Naive B cell (primary cell): ENCODE data around the gene RALGPS1. TPM values are rescaled to one million over a fixed set of nuclear protein-coding genes. Genes with fewer than 3 reads are reported as not detected.

Source experiments
- ATAC-seq, 2 donors: fragments of 150-1000 bp; cut with Tn5 transposase; 2 replicates each; pipeline ENCODE4 v1.10.0; 2021; ENCODE audit warnings: low read depth in 2 of 2, mild to moderate bottlenecking in 2 of 2, moderate library complexity in 2 of 2
- DNase-seq: peaks from one replicate; pipeline ENCODE4 v3.0.0; 2022
- H3K27ac Mint-ChIP-seq, 6 donors: one replicate each; pipeline ENCODE4 v1.8.0; 2020 to 2022; ENCODE audit warnings: mild to moderate bottlenecking in 6 of 6, mixed read lengths in 6 of 6, moderate library complexity in 5 of 6, inconsistent platforms in 2 of 6
- H3K27me3 Mint-ChIP-seq, 3 donors: one replicate each; pipeline ENCODE4 v1.8.0; 2021 to 2022; ENCODE audit warnings: mixed read lengths in 3 of 3, mild to moderate bottlenecking in 1 of 3
- H3K36me3 Mint-ChIP-seq, 2 donors: one replicate each; pipeline ENCODE4 v1.8.0; 2020 to 2022; ENCODE audit warnings: mixed read lengths in 2 of 2, inconsistent platforms in 1 of 2, mild to moderate bottlenecking in 1 of 2
- H3K4me1 Mint-ChIP-seq, 3 donors: one replicate each; pipeline ENCODE4 v1.8.0; 2020 to 2022; ENCODE audit warnings: mixed read lengths in 3 of 3, inconsistent platforms in 1 of 3, mild to moderate bottlenecking in 1 of 3, moderate library complexity in 1 of 3
- H3K4me3 Mint-ChIP-seq, 8 donors: one replicate each; pipeline ENCODE4 v1.8.0; 2020 to 2022; ENCODE audit warnings: mild to moderate bottlenecking in 8 of 8, mixed read lengths in 8 of 8, moderate library complexity in 8 of 8, inconsistent platforms in 2 of 8
- H3K9me3 Mint-ChIP-seq, 7 donors: one replicate each; pipeline ENCODE4 v1.8.0; 2020 to 2022; ENCODE audit warnings: mixed read lengths in 7 of 7, mild to moderate bottlenecking in 5 of 7, inconsistent platforms in 2 of 7, moderate library complexity in 1 of 7
- polyA plus RNA-seq, 6 donors: library from polyadenylated mRNA; unstranded; fragments of 300-500 nt; fragmentation: Illumina TruSeq; gene quantifications; one replicate each; pipeline ENCODE4 v1.2.3, GENCODE V29; 2021; ENCODE audit warnings: low read depth in 6 of 6

The RALGPS1 gene
- polyA plus RNA-seq, 6 donors from 2014 or later = 3.0 to 7.9 (median 5.4) TPM

DNA sequence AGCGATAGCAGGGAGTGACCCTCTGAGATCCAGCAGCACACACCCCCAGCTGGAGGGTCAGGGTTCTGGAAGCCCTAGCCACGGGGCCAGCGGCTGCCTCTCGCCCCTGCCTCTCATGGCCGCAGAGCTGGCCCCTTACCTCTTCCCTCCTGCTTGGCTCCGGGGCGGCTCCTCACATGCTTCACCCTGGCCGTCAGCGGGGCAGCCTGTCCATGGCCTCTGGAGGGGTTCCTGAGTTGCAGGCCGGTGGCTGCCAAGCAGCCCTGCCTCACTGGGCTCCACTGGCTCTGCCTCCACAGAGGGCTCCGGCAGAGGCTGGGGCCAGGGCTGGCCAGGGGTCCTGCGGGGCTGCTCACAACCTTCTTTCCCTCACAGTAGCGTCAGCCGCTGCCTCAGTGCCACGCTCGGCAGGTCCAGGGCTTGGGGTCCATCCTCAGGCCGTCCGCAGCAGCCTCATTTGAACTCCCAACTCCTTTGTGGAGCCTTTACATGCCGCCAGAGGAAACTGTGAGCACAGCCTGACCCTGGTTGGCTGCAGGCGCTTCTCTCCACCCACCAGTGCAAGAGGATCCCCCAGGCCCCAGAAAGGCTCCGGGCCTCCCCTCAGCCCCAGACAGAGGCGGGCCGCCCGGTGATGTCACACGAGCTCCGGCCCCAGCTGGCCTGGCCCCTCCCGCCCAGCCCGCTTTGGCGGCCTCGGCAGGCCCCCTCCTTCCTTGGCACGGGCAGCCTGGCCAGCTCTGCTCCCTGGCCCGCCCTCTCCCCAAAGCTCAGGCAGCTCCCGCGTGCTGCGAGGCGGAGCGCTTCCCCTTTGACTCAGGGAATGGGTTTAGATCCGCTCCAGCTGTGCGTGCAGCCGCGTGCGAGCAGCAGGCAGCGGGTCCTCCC, 207.8 kb downstream of the RALGPS1 start, which contains the start of gene ANGPTL2:
ANGPTL2 (minus strand) TSS at position 460 of the 888 bp plus-strand sequence. CDS start 13,904 bp downstream, outside the sequence.
- peaks cover 0 to 23% of the 10 kb centered on the region in 2 donors for H3K36me3 Mint-ChIP-seq
- peak within 1 kb of the TSS in 6 of 8 donors; percentile 57 to 65 (median 60) for H3K4me3 Mint-ChIP-seq
- peaks cover 24 to 48% (median 36%) of the 10 kb centered on the region in 3 donors for H3K4me1 Mint-ChIP-seq
- peak within 1 kb of the TSS in 2 of 6 donors; percentile 28 to 74 for H3K27ac Mint-ChIP-seq
- H3K9me3 Mint-ChIP-seq = no peaks in the 10 kb centered on the region
- DNase-seq = peak; percentile 9
- peak; percentile 73 to 75 for ATAC-seq
- peaks cover 11 to 52% (median 31%) of the 10 kb centered on the region in 3 donors for H3K27me3 Mint-ChIP-seq

DNA sequence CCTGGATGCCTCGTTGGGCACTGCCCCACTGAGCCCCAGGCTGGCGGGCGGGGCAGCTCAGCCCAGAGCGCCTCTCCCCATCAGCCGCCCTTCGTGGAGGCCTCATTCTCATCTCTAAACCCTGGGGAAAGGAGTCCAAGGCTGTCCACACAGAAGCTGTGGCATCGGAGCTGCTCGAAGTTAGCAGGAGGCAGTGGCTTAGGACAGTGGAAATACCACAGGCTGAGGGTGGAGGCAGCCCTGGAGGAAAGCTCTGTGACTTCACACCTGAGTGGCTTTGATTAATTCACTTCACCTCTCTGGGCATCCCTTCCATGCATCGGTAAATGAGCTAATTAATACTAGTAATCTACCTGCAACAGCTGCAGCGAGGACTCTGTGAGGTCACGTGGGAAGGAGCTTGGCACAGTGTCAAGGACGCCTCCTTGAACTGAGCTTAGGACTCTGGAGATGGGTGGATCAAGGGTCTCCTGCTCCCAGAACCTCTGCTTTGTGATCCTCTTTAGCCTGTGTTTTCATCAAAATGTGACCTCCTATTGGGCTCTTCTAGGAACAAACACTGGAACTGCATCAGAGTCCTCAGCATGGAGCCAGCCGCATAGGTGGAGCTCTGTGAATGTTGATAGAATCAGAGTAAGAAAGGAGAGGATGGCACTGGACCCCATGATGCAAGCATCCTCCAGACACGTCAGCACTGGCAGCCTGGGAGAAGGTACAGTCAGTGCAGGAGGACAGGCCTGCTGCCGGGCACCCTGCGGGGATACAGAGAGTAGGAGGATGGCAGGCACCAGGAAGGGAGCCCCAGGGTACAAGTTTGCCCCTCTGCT, 208.7 kb downstream of the RALGPS1 start:
- Mint-ChIP-seq H3K36me3 (peaks cover 0 to 24% of the 10 kb centered on the region in 2 donors), H3K4me3 (peak overlapping the region in 6 of 8 donors; percentile 58 to 65 (median 60)), H3K27ac (peak overlapping the region in 2 of 6 donors; percentile 28 to 74), H3K4me1 (peaks cover 23 to 48% (median 33%) of the 10 kb centered on the region in 3 donors), H3K9me3 (no peaks in the 10 kb centered on the region), H3K27me3 (peaks cover 11 to 52% (median 31%) of the 10 kb centered on the region in 3 donors)
- ATAC-seq (no peak), DNase-seq (no peak)

DNA sequence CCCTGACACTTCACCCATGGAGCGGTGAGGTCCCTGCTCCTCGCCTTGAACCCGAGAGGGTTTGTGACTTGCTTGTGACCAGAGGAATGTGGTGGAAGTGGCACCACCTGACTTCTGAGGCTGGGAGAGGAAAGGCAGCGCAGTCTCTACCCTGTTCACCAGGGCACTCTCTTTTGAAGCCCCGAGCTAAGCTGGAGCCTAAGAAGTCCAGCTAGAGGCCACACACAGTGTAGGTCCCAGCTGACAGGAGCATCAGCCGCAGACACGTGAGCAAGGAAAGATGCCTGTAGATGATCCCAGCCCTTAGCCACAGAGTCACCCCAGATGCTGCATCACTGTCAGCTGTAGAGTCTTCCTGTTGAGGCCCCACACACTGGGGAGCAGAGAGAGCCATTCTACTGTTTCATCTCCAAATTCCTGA, 209.5 kb downstream of the RALGPS1 start:
- no peak overlapping the region for H3K27ac Mint-ChIP-seq

DNA sequence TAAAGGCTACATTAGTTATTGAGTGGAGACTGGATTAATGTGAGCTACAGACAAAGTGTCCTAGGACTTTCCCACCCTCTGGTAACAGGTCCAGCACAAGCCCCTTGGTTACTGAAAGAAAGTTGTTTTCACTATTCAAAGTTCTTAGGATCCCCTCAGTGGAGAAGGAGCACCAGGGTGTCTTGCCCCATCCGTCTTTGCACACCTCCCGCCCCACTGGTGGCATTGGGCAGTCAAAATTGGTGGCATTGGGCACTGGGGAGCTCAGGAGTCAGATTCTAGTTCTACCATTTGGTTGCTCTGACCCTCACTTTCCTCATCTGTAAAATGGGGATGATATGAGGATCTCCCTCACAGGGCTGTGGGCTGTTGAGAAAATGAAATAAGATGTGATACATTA, 210.2 kb downstream of the RALGPS1 start:
- DNase-seq = no peak
- Mint-ChIP-seq H3K36me3 (peaks cover 0 to 14% of the 10 kb centered on the region in 2 donors), H3K27me3 (peaks cover 3 to 49% (median 29%) of the 10 kb centered on the region in 3 donors), H3K4me1 (peaks cover 15 to 36% (median 21%) of the 10 kb centered on the region in 3 donors), H3K4me3 (no peak overlapping the region), H3K27ac (no peak overlapping the region), H3K9me3 (no peaks in the 10 kb centered on the region)
- ATAC-seq = no peak

More for the DNA sequence above, 209.5 kb downstream of the RALGPS1 start:
- Mint-ChIP-seq H3K4me3 (no peak overlapping the region), H3K9me3 (no peaks in the 10 kb centered on the region), H3K36me3 (peaks cover 0 to 21% of the 10 kb centered on the region in 2 donors), H3K4me1 (peaks cover 17 to 40% (median 27%) of the 10 kb centered on the region in 3 donors), H3K27me3 (peaks cover 6 to 52% (median 31%) of the 10 kb centered on the region in 3 donors)
- DNase-seq = no peak
- ATAC-seq = no peak

DNA sequence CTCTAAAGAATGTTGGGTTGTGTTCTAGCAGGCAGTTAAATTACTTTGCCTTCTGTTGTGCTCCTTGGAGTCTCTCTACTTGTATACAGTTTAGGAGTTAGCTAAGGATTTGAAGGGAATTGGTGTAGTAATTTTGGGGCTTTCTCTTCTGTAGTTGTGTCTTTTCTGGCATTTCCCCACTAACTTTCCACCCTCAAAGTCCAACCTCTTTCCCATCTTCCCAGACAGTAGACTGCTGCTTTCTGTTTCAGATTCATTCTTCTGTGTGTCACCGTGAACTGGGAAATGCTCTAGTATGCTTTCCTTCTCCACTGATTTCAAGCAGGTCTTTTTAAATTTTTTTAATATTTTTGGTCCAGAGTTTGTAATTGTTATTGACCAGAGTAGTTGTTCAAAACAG, 212.4 kb downstream of the RALGPS1 start:
- peaks cover 0 to 11% of the 10 kb centered on the region in 2 donors for H3K36me3 Mint-ChIP-seq
- no peaks in the 10 kb centered on the region for H3K9me3 Mint-ChIP-seq
- H3K27me3 Mint-ChIP-seq = peaks cover 0 to 36% (median 14%) of the 10 kb centered on the region in 3 donors
- H3K4me1 Mint-ChIP-seq = peaks cover 10 to 26% (median 12%) of the 10 kb centered on the region in 3 donors
- no peak overlapping the region for H3K4me3 Mint-ChIP-seq
- ATAC-seq = no peak
- DNase-seq = no peak
- H3K27ac Mint-ChIP-seq = no peak overlapping the region

DNA sequence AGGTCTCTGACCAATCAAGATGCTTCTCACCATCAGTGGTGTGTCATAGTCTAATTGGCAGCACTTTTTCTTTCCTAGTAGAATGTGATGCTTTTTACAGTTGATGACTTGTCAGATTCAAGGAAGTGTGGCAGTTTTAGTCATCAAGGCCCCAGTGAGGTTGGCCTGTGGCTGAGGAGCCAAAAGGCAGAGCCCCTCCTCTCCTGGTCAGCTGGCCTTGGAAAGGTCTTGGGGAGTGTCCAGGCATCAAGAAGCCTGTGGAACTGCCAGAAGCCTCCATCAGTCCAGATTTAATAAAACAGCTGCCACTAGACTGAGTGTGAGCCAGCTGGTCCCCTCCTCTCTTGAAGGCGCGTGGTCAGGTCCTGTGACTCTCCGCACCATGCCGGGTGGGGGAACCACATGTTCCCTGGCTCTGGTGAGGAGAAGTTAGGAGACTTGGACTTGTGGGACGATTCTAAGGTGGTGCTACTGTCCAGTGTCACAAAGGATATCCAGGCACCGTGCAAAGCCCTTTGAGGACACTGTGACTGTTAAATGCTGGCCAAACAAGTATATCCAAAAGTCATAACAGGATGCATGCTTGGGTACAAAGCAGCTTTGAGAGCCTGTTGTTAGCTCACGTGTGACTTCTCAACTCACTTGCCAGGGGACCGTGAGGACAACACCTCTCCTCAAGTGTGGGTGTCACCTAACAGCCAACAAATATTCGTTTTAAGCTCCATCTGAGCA, 213.9 kb downstream of the RALGPS1 start:
- ATAC-seq = no peak
- H3K27ac Mint-ChIP-seq = no peak overlapping the region
- peaks cover 0 to 16% of the 10 kb centered on the region in 2 donors for H3K36me3 Mint-ChIP-seq
- no peak for DNase-seq
- no peak overlapping the region for H3K4me3 Mint-ChIP-seq
- peaks cover 0 to 11% (median 3%) of the 10 kb centered on the region in 3 donors for H3K4me1 Mint-ChIP-seq
- H3K27me3 Mint-ChIP-seq = peaks cover 0 to 21% (median 0%) of the 10 kb centered on the region in 3 donors
- H3K9me3 Mint-ChIP-seq = no peaks in the 10 kb centered on the region

DNA sequence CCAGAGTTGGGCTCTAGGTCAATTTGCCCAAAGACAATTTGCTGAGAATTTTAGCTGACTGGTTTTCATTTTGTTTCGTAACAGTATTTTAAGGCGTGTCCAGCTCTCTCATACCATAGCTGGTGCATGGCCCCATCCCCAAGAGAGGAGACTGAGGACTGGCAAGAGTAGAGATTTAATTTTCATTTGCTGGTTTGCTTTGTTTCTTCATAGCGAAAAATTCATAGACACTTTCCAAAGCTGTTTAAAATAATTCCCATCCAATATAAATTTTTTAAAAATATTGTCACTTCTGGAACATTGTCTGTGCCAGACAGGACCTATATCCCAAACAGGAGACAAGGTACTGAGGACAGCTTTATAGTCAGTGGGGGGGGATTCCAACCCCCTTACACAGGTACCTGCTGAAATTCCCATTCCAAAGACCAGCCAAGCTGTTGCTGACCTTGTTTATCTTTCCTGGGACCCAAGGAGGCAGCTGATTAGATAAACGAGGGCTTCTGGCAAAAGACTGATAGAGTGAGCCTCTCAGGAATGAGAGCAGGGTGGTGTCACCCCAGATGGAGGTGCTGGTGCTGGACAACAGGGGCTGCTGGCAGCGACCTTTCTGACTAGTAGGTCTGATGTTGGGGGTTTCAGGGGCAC, 214.6 kb downstream of the RALGPS1 start:
- H3K4me1 Mint-ChIP-seq = peaks cover 0 to 11% (median 0%) of the 10 kb centered on the region in 3 donors
- DNase-seq = no peak

DNA sequence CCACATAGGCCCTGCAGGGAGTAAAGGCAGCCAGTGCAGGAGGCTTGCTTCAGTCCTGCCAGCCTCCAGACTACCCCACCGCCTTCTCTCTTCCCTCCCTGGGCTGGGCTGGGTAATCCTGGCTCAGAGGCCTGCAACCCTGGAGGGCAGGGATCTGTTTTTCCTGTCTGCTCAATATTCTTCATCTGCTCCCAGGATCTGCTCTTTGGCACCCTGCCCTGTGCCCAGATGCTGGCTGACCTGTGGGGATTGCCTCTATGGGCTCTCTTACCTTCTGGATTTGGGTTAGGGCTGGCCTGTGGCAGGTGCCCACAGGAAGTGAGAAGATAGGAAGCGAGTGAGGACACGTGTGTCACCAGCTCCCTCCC, 215.1 kb downstream of the RALGPS1 start:
- peaks cover 0 to 18% (median 0%) of the 10 kb centered on the region in 3 donors for H3K27me3 Mint-ChIP-seq
- no peak overlapping the region for H3K27ac Mint-ChIP-seq
- DNase-seq = no peak
- no peaks in the 10 kb centered on the region for H3K9me3 Mint-ChIP-seq
- H3K4me1 Mint-ChIP-seq = peaks cover 0 to 11% (median 0%) of the 10 kb centered on the region in 3 donors
- peaks cover 0 to 21% of the 10 kb centered on the region in 2 donors for H3K36me3 Mint-ChIP-seq
- ATAC-seq = no peak
- no peak overlapping the region for H3K4me3 Mint-ChIP-seq

More for the DNA sequence above, 214.6 kb downstream of the RALGPS1 start:
- ATAC-seq = no peak
- H3K36me3 Mint-ChIP-seq = peaks cover 0 to 19% of the 10 kb centered on the region in 2 donors
- peaks cover 0 to 18% (median 0%) of the 10 kb centered on the region in 3 donors for H3K27me3 Mint-ChIP-seq
- no peak overlapping the region for H3K27ac Mint-ChIP-seq
- no peak overlapping the region for H3K4me3 Mint-ChIP-seq
- no peaks in the 10 kb centered on the region for H3K9me3 Mint-ChIP-seq

DNA sequence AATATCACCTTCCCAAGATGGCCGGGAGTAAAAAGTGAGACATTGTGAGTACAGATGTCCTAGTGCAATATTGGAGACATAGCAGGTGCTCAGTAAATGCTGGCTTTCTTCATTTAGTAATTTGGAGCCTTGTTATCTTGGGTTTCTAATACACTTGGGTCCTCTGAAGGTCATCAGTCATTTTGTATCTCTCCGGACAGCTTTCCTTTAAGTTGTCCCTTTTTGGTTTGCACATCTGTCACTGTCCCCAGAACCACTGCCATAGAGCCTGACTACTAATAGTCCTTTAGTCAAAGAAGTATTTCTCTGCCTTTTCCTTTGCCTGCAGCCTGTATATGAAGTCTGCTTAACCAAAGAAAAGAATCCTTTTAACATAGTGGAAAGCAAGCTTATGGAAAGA, 215.7 kb downstream of the RALGPS1 start:
- DNase-seq = no peak
- Mint-ChIP-seq H3K27ac (no peak overlapping the region), H3K27me3 (peaks cover 0 to 18% (median 0%) of the 10 kb centered on the region in 3 donors), H3K9me3 (no peaks in the 10 kb centered on the region), H3K4me1 (peaks cover 0 to 11% (median 0%) of the 10 kb centered on the region in 3 donors), H3K4me3 (no peak overlapping the region), H3K36me3 (peaks cover 0 to 21% of the 10 kb centered on the region in 2 donors)
- ATAC-seq = no peak

DNA sequence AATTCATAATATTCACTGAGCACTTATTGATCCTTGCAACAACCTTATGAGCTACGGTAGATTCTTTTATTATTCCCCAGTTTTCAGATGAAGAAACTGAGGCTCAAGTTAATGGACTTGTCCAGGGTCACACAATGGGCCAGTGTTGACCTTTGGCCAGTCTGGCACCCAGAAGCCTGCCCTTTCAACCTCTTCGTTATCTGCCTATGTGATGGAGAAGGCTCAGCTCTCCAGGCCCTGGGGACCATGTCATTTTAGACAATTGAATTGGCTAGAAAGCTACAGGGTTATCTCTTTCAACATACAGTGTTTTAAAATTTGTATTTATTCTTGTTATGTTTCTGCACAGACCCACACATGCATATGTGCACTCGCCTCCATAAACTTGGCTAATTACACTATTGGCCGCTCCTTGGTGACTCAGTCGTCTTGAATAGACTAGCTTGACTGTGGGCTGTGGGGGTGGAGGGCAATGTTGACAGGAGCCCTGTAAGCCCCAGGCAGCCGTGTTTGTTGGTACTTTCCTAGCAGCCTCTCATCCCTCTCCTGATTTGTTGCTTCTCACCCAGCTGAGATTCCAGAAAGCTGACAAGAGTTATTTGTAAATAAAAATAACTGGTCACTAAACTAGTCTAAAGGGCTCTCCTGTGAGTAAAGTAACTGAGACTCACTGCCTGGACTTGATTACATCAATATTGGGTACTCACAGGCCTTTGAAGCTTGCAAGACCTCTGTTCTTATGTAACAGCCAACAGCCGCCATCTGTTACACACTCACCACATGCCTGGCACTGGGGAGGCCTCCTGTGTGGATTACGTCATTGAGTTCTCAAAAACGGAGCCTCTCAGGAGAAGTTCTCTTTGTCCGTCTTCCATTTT, 216.3 kb downstream of the RALGPS1 start:
- Mint-ChIP-seq H3K27me3 (peaks cover 0 to 12% (median 0%) of the 10 kb centered on the region in 3 donors), H3K36me3 (peaks cover 0 to 21% of the 10 kb centered on the region in 2 donors), H3K4me1 (peaks cover 0 to 11% (median 4%) of the 10 kb centered on the region in 3 donors), H3K4me3 (no peak overlapping the region), H3K9me3 (no peaks in the 10 kb centered on the region), H3K27ac (no peak overlapping the region)
- ATAC-seq = no peak
- DNase-seq = no peak

DNA sequence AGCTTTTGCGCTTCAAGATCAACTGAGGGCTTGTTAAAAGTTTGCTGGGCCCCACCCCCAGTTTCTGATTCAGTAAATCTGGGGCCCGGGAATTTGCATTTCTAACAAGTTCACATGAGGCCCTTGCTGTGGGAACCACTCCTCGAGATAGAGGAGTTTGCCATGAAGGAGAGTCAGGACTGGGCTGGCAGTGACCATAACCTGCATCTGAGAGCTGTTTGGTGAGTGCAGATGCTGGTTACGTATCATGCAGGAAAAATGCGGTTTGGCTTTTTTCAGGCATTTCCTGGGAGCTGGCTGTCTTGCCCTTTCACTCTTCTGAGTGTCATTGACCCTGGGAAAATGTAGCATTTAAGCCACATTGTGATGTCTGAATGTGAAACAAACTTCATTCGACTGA, 217.3 kb downstream of the RALGPS1 start:
- no peak for ATAC-seq
- no peak for DNase-seq
- H3K36me3 Mint-ChIP-seq = peaks cover 0 to 15% of the 10 kb centered on the region in 2 donors
- H3K27me3 Mint-ChIP-seq = peaks cover 0 to 3% (median 0%) of the 10 kb centered on the region in 3 donors
- H3K9me3 Mint-ChIP-seq = no peaks in the 10 kb centered on the region
- peaks cover 0 to 5% (median 2%) of the 10 kb centered on the region in 3 donors for H3K4me1 Mint-ChIP-seq
- no peak overlapping the region for H3K27ac Mint-ChIP-seq
- H3K4me3 Mint-ChIP-seq = no peak overlapping the region
